Measurements from ENCODE around the gene RCE1. TPM values are rescaled to one million over a fixed set of nuclear protein-coding genes. Genes with fewer than 3 reads are reported as not detected.

Gene RCE1
- total and polyA plus RNA-seq, 2 donors (not counting 3 experiments of a cell fraction or from before 2014, with no cell fraction given) = 26.9 to 47.4 TPM

- no peaks in the 10 kb centered on the region for H3K27me3 ChIP-seq (ENCODE audit: control insufficient read depth in 2 of 2, insufficient read depth in 2 of 2, low read length in 2 of 2)
- no peaks in the 10 kb centered on the region for H3K79me2 ChIP-seq (ENCODE audit: control insufficient read depth, insufficient read depth, low read length)
- intact Hi-C loops (cut with micrococcal nuclease) = no loop called here
- no peak overlapping the region for H2AFZ ChIP-seq (ENCODE audit: low read depth, low read length)
- H3K27ac ChIP-seq (ENCODE audit: insufficient read depth, low read depth, low read length) = peak overlapping the region; percentile 3
- no peaks in the 10 kb centered on the region for H4K20me1 ChIP-seq (replicated peaks; ENCODE audit: control insufficient read depth, extremely low read depth, insufficient read depth, low read length)
- peaks cover 0 to 2% of the 10 kb centered on the region in 2 experiments for H3K36me3 ChIP-seq (ENCODE audit: control insufficient read depth in 2 of 2, extremely low read depth in 1 of 2, insufficient read depth in 2 of 2, low read length in 2 of 2)
- no peak overlapping the region for H3K4me3 ChIP-seq (replicated peaks in 1 of 3; ENCODE audit: insufficient read depth in 1 of 3, low read depth in 1 of 3, low read length in 3 of 3)
- no peak overlapping the region for H3K9ac ChIP-seq (replicated peaks; ENCODE audit: extremely low read depth, insufficient read depth, low read length)
- FAIRE-seq (peak; percentile 50), DNase-seq (ENCODE audit: low read depth, low spot score) (peak; percentile 62)
- POLR2A ChIA-PET = no interaction called here
- H3K4me2 ChIP-seq (ENCODE audit: insufficient read depth, low read length) = no peak overlapping the region
- BruUV-seq (replicated peaks) = no TSS peak
- TF ChIP-seq GATA2 (IDR thresholded peaks at IDR 0.05; ENCODE audit: insufficient read depth, insufficient read length, low read depth, low read length) (peak; percentile 19), JUN (IDR thresholded peaks at IDR 0.05; ENCODE audit: borderline replicate concordance, insufficient read depth, insufficient read length, low read depth) (peak; percentile 34), EZH2 (IDR thresholded peaks at IDR 0.05; ENCODE audit: borderline replicate concordance, low read depth, low read length, severe bottlenecking) (no peak), FOS (IDR thresholded peaks at IDR 0.05; ENCODE audit: borderline replicate concordance, insufficient read depth, low read length) (peak; percentile 60)
- H3K4me1 ChIP-seq (ENCODE audit: control insufficient read depth, extremely low read depth, insufficient read depth, low read length) = peaks cover 13% of the 10 kb centered on the region
- CTCF ChIA-PET = interaction anchor here (1.0 to 1.7 kb wide), 6 partner anchors 9 to 73 kb away, joined by 3 to 7 read pairs (median 4); no protein-coding TSS in a partner anchor
- H3K9me1 ChIP-seq (replicated peaks; ENCODE audit: control insufficient read depth, extremely low read depth, insufficient read depth, low read length) = no peaks in the 10 kb centered on the region
- no peaks in the 10 kb centered on the region for H3K9me3 ChIP-seq (replicated peaks; ENCODE audit: control insufficient read depth, insufficient read depth, low read length)
- dilution Hi-C loops (cut with MboI; ENCODE audit: extremely low pct_ligation_motif_present, low sequenced_read_pairs) = no loop called here
Observed at GRCh38 chr11:66815646-66816045, 27.6 kb upstream of the RCE1 start.

- dilution Hi-C loops (cut with MboI; ENCODE audit: extremely low pct_ligation_motif_present, low sequenced_read_pairs) (no loop called here), intact Hi-C loops (cut with micrococcal nuclease) (no loop called here)
- Histone ChIP-seq H3K4me3 (replicated peaks in 1 of 3; ENCODE audit: insufficient read depth in 1 of 3, low read depth in 1 of 3, low read length in 3 of 3) (no peak overlapping the region), H3K9me3 (replicated peaks; ENCODE audit: control insufficient read depth, insufficient read depth, low read length) (no peaks in the 10 kb centered on the region), H4K20me1 (replicated peaks; ENCODE audit: control insufficient read depth, extremely low read depth, insufficient read depth, low read length) (no peaks in the 10 kb centered on the region), H3K36me3 (ENCODE audit: control insufficient read depth in 2 of 2, extremely low read depth in 1 of 2, insufficient read depth in 2 of 2, low read length in 2 of 2) (peaks cover 0 to 2% of the 10 kb centered on the region in 2 experiments), H3K9ac (replicated peaks; ENCODE audit: extremely low read depth, insufficient read depth, low read length) (no peak overlapping the region), H3K27ac (ENCODE audit: insufficient read depth, low read depth, low read length) (no peak overlapping the region), H3K4me1 (ENCODE audit: control insufficient read depth, extremely low read depth, insufficient read depth, low read length) (peaks cover 13% of the 10 kb centered on the region), H3K79me2 (ENCODE audit: control insufficient read depth, insufficient read depth, low read length) (no peaks in the 10 kb centered on the region), H3K4me2 (ENCODE audit: insufficient read depth, low read length) (no peak overlapping the region), H3K27me3 (ENCODE audit: control insufficient read depth in 2 of 2, insufficient read depth in 2 of 2, low read length in 2 of 2) (no peaks in the 10 kb centered on the region), H3K9me1 (replicated peaks; ENCODE audit: control insufficient read depth, extremely low read depth, insufficient read depth, low read length) (no peaks in the 10 kb centered on the region), H2AFZ (ENCODE audit: low read depth, low read length) (no peak overlapping the region)
- no peak for DNase-seq (ENCODE audit: low read depth, low spot score)
- CTCF ChIA-PET = no interaction called here
- FAIRE-seq = no peak
- TF ChIP-seq GATA2 (IDR thresholded peaks at IDR 0.05; ENCODE audit: insufficient read depth, insufficient read length, low read depth, low read length) (no peak), POLR2A (IDR thresholded peaks at IDR 0.05; ENCODE audit: low read depth, low read length) (no peak), MYC (IDR thresholded peaks at IDR 0.05; ENCODE audit: low read depth, low read length) (no peak), POLR2AphosphoS5 (IDR thresholded peaks at IDR 0.05; ENCODE audit: insufficient read depth, low read depth, low read length) (no peak), EZH2 (IDR thresholded peaks at IDR 0.05; ENCODE audit: borderline replicate concordance, low read depth, low read length, severe bottlenecking) (no peak), FOS (IDR thresholded peaks at IDR 0.05; ENCODE audit: borderline replicate concordance, insufficient read depth, low read length) (no peak)
- TF ChIP-seq, protein P1, sequence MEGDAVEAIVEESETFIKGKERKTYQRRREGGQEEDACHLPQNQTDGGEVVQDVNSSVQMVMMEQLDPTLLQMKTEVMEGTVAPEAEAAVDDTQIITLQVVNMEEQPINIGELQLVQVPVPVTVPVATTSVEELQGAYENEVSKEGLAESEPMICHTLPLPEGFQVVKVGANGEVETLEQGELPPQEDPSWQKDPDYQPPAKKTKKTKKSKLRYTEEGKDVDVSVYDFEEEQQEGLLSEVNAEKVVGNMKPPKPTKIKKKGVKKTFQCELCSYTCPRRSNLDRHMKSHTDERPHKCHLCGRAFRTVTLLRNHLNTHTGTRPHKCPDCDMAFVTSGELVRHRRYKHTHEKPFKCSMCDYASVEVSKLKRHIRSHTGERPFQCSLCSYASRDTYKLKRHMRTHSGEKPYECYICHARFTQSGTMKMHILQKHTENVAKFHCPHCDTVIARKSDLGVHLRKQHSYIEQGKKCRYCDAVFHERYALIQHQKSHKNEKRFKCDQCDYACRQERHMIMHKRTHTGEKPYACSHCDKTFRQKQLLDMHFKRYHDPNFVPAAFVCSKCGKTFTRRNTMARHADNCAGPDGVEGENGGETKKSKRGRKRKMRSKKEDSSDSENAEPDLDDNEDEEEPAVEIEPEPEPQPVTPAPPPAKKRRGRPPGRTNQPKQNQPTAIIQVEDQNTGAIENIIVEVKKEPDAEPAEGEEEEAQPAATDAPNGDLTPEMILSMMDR (IDR thresholded peaks at IDR 0.05; ENCODE audit: extremely low read depth in 1 of 2, insufficient read depth in 1 of 2, low read depth in 1 of 2, low read length in 2 of 2) = no peak
- POLR2A ChIA-PET = no interaction called here
- BruUV-seq (replicated peaks) = no TSS peak
Observed at GRCh38 chr11:66818231-66818955, 24.8 kb upstream of the RCE1 start.

Measured in endothelial cell of umbilical vein (primary cell).